MM.1S (cell line): Measurements from ENCODE around the gene ASTN1.

Experiments used
- DNase-seq: peaks from one replicate; pipeline ENCODE4 v3.0.0-alpha.2; 2015
- H2AFZ ChIP-seq: fragments of 300-600 bp; sonication (generic); 2 replicates; pipeline ENCODE4 v1.6.0; 2016; ENCODE audit warnings: antibody characterized with exemption, low read length
- H3F3A ChIP-seq: fragments of 300-600 bp; sonication (generic); 2 replicates; pipeline ENCODE4 v1.6.1; 2016; ENCODE audit warnings: mild to moderate bottlenecking, antibody characterized with exemption, low read length, moderate library complexity, mixed read lengths; ENCODE audit not compliant: insufficient read depth
- H3K27ac ChIP-seq: fragments of 300-600 bp; sonication (generic); 2 replicates; pipeline ENCODE4 v1.5.1; 2016; ENCODE audit warnings: mild to moderate bottlenecking, low read length
- H3K27me3 ChIP-seq: fragments of 300-600 bp; sonication (generic); replicated peaks from 2 replicates; pipeline ENCODE4 v1.6.0; 2016; ENCODE audit warnings: low read length; ENCODE audit not compliant: insufficient read depth
- H3K36me3 ChIP-seq: fragments of 300-600 bp; sonication (generic); replicated peaks from 2 replicates; pipeline ENCODE4 v1.6.1; 2016; ENCODE audit warnings: mild to moderate bottlenecking, low read length, mixed read lengths; ENCODE audit not compliant: insufficient read depth
- H3K4me1 ChIP-seq: fragments of 300-600 bp; sonication (generic); 2 replicates; pipeline ENCODE4 v1.6.1; 2016; ENCODE audit warnings: low read length, mixed read lengths
- H3K4me2 ChIP-seq: fragments of 300-600 bp; sonication (generic); 2 replicates; pipeline ENCODE4 v1.6.0; 2016; ENCODE audit warnings: low read depth, low read length
- H3K4me3 ChIP-seq: fragments of 300-600 bp; sonication (generic); 2 replicates; pipeline ENCODE4 v1.5.1; 2016; ENCODE audit warnings: low read length, mixed read lengths
- H3K79me2 ChIP-seq: fragments of 300-600 bp; sonication (generic); 2 replicates; pipeline ENCODE4 v1.6.1; 2016; ENCODE audit warnings: mixed run types, low read length, mixed read lengths
- H3K9ac ChIP-seq: fragments of 300-600 bp; sonication (generic); 2 replicates; pipeline ENCODE4 v1.6.1; 2016; ENCODE audit warnings: low read length, mixed read lengths
- H3K9me2 ChIP-seq: fragments of 300-600 bp; sonication (generic); replicated peaks from 2 replicates; pipeline ENCODE4 v1.6.1; 2016; ENCODE audit warnings: mild to moderate bottlenecking, low read length, mixed read lengths; ENCODE audit not compliant: insufficient read depth
- H3K9me3 ChIP-seq: fragments of 300-600 bp; sonication (generic); replicated peaks from 2 replicates; pipeline ENCODE4 v1.6.1; 2016; ENCODE audit warnings: mild to moderate bottlenecking, low read length, mixed read lengths; ENCODE audit not compliant: insufficient read depth
- H4K20me1 ChIP-seq: fragments of 300-600 bp; sonication (generic); 2 replicates; pipeline ENCODE4 v1.6.1; 2016; ENCODE audit warnings: mild to moderate bottlenecking, low read length, moderate library complexity, mixed read lengths; ENCODE audit not compliant: insufficient read depth
- CTCF ChIP-seq: fragments of 300-600 bp; sonication (generic); IDR thresholded peaks from 2 replicates; pipeline ENCODE4 v1.5.1; 2016; ENCODE audit warnings: antibody characterized with exemption, low read length, mixed read lengths
- EZH2 ChIP-seq: fragments of 300-600 bp; sonication (generic); optimal IDR thresholded peaks from 2 replicates; pipeline ENCODE3; 2017; ENCODE audit warnings: low read depth, mild to moderate bottlenecking, antibody characterized with exemption, low read length, mixed read lengths
- EZH2phosphoT487 ChIP-seq: fragments of 300-600 bp; sonication (generic); IDR thresholded peaks from 2 replicates; pipeline ENCODE4 v1.6.1; 2018; ENCODE audit warnings: antibody characterized with exemption, low read length

Gene ASTN1

DNA sequence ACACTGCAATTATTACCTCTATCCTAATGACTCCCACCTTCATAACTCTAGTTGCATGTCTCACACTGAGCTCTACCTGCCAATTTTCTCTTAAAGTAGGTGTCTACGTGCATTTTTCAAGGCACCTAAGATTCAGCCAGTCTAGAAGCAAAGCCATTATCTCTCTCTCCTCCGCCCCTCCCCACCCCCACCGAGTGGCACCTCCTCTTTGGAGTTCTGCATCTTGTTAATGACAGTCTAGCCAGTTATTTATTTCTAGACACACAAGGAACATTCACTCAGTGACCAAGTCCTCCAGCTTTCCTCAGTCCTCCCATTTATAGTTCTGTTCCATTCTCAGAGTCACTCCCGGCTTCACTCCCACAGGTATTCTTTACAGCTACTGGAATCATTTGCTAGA, 47.6 kb downstream of the ASTN1 start:
- Histone ChIP-seq H3F3A (no peaks in the 10 kb centered on the region), H3K9me3 (no peaks in the 10 kb centered on the region), H3K9ac (no peak overlapping the region), H3K36me3 (no peaks in the 10 kb centered on the region), H3K79me2 (no peaks in the 10 kb centered on the region), H3K27ac (no peak overlapping the region), H3K27me3 (no peaks in the 10 kb centered on the region), H3K4me2 (no peak overlapping the region), H3K9me2 (no peaks in the 10 kb centered on the region), H4K20me1 (no peaks in the 10 kb centered on the region), H3K4me1 (no peaks in the 10 kb centered on the region), H3K4me3 (no peak overlapping the region), H2AFZ (no peak overlapping the region)
- no peak for DNase-seq
- no peak for TF ChIP-seq EZH2phosphoT487
- TF ChIP-seq EZH2 = no peak
- no peak for TF ChIP-seq CTCF

GRCh38 chr1:177106614-177107365, 57.7 kb downstream of the ASTN1 start:
- DNase-seq = no peak
- H3K4me1 ChIP-seq = no peaks in the 10 kb centered on the region

GRCh38 chr1:177106196-177106595, 58.3 kb downstream of the ASTN1 start:
- Histone ChIP-seq H3K79me2 (no peaks in the 10 kb centered on the region), H3K9me2 (no peaks in the 10 kb centered on the region), H3K27me3 (no peaks in the 10 kb centered on the region), H2AFZ (no peak overlapping the region), H3K9ac (no peak overlapping the region), H3F3A (no peaks in the 10 kb centered on the region), H4K20me1 (no peaks in the 10 kb centered on the region), H3K4me2 (no peak overlapping the region), H3K27ac (no peak overlapping the region), H3K9me3 (no peaks in the 10 kb centered on the region), H3K36me3 (no peaks in the 10 kb centered on the region), H3K4me3 (no peak overlapping the region), H3K4me1 (no peaks in the 10 kb centered on the region)
- TF ChIP-seq CTCF (no peak), EZH2 (no peak), EZH2phosphoT487 (no peak)
- DNase-seq = no peak

More at GRCh38 chr1:177106614-177107365, 57.7 kb downstream of the ASTN1 start:
- H3F3A ChIP-seq = no peaks in the 10 kb centered on the region
- no peak overlapping the region for H3K4me3 ChIP-seq
- H3K79me2 ChIP-seq = no peaks in the 10 kb centered on the region
- H3K4me2 ChIP-seq = no peak overlapping the region
- H3K27me3 ChIP-seq = no peaks in the 10 kb centered on the region
- no peaks in the 10 kb centered on the region for H4K20me1 ChIP-seq
- H3K27ac ChIP-seq = no peak overlapping the region
- H3K9me2 ChIP-seq = no peaks in the 10 kb centered on the region
- H3K9ac ChIP-seq = no peak overlapping the region
- no peaks in the 10 kb centered on the region for H3K36me3 ChIP-seq
- no peak overlapping the region for H2AFZ ChIP-seq
- TF ChIP-seq EZH2 (no peak), EZH2phosphoT487 (no peak), CTCF (no peak)
- no peaks in the 10 kb centered on the region for H3K9me3 ChIP-seq
